Upper lobe of left lung (tissue), 4 donors: ENCODE results near the gene PRPS1L1.

Source experiments
- EP300 ChIP-seq, 4 donors: sonication (generic); formaldehyde crosslinking; IDR thresholded peaks; one replicate each; pipeline ENCODE4 v1.5.1; 2017; ENCODE audit warnings: antibody characterized with exemption in 4 of 4, control low read depth in 2 of 4
- POLR2A ChIP-seq, 4 donors: fragments of 450-650 bp; IDR thresholded peaks; one replicate each; pipeline ENCODE4 v1.5.1; 2016 to 2017; ENCODE audit warnings: antibody characterized with exemption in 4 of 4, mild to moderate bottlenecking in 2 of 4
- POLR2AphosphoS5 ChIP-seq, 2 donors: sonication (generic); formaldehyde crosslinking; IDR thresholded peaks; one replicate each; pipeline ENCODE4 v1.5.1; 2017; ENCODE audit warnings: antibody characterized with exemption in 2 of 2
- TF ChIP-seq, protein P1 (sequence below), 6 experiments: fragments of 450-650 bp in 4 of 6; fragments of 200-600 bp in 2 of 6; sonication (generic) in 2 of 6; IDR thresholded peaks; one replicate each; pipeline ENCODE4 v1.5.1; 2016 to 2019; ENCODE audit warnings: antibody characterized with exemption in 6 of 6

DNA sequence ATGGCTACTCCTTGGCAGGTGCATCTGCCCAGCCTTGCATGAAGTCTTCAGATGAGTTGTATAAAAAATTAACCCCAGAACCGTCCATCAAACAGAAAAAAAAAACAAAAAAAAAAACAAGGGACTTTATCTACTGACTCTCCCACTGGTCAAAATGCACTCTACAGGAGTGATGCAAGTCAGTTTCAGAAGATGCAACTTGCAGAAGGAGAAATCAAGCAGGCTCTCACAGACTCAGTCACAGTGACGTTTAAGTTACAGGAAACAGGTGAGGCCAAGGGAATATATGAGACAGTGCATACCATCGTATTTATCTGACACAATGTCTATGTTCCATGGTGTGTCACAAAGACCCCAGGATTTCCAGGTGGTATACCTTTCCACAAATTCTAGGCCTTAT, 17.5 kb upstream of the PRPS1L1 start:
- TF ChIP-seq POLR2A (IDR thresholded peaks at IDR 0.05) (no peak), EP300 (IDR thresholded peaks at IDR 0.05) (no peak), POLR2AphosphoS5 (IDR thresholded peaks at IDR 0.05) (no peak)
- TF ChIP-seq, protein P1, sequence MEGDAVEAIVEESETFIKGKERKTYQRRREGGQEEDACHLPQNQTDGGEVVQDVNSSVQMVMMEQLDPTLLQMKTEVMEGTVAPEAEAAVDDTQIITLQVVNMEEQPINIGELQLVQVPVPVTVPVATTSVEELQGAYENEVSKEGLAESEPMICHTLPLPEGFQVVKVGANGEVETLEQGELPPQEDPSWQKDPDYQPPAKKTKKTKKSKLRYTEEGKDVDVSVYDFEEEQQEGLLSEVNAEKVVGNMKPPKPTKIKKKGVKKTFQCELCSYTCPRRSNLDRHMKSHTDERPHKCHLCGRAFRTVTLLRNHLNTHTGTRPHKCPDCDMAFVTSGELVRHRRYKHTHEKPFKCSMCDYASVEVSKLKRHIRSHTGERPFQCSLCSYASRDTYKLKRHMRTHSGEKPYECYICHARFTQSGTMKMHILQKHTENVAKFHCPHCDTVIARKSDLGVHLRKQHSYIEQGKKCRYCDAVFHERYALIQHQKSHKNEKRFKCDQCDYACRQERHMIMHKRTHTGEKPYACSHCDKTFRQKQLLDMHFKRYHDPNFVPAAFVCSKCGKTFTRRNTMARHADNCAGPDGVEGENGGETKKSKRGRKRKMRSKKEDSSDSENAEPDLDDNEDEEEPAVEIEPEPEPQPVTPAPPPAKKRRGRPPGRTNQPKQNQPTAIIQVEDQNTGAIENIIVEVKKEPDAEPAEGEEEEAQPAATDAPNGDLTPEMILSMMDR (IDR thresholded peaks at IDR 0.05): no peak
